Measurements from ENCODE around the gene PAFAH1B2. TPM values are rescaled to one million over a fixed set of nuclear protein-coding genes. Genes with fewer than 3 reads are reported as not detected.

The PAFAH1B2 gene
- total and polyA plus RNA-seq, 10 of the 15 experiments (the other 5 are each of a cell fraction or from before 2014, with no cell fraction given), result 17.6 to 64.8 (median 47.6) TPM

DNA sequence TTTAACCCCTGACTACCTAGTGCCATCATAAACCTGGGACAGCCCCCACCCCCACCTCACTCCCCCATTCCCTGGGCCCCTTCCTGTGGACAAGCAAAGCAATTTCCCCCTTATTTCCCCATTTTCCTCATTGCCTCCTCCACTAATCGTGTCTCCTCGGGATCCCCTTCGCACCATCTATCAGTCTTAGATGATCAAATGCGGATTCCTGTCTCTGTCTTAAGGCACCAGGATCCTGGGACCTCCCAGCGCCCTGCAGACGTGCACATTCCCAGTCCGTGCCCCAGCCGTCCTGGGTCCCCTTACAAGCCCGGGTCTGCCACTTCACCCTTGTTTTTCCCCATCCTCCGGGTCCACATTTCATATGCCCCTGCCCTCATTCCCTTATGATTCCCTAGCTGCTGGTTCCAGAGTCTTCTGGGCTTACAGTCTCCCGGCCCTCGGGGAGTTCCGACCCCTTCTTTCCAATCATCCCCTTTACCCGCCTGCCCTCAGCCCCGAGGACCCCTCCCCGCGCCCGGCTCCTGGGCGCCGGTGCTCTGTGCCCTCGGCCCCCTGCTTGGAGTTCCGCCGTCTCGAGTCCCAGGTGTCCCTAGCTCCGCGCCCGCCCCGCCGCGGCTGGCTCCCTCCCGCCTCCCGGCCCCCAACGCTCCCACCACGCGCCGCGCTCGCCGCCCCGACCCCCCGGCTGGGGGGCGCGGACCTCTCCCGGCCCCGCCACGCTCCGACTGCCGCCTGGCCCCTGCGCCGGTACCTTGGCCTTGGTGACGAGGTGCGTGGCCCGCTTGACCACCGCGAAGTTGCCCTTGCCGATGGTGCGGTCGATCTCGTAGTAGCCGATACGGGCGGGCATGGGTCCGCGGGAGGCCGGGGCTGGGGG is 46.5 kb upstream of the PAFAH1B2 start (continued):
- TF ChIP-seq, protein P1, sequence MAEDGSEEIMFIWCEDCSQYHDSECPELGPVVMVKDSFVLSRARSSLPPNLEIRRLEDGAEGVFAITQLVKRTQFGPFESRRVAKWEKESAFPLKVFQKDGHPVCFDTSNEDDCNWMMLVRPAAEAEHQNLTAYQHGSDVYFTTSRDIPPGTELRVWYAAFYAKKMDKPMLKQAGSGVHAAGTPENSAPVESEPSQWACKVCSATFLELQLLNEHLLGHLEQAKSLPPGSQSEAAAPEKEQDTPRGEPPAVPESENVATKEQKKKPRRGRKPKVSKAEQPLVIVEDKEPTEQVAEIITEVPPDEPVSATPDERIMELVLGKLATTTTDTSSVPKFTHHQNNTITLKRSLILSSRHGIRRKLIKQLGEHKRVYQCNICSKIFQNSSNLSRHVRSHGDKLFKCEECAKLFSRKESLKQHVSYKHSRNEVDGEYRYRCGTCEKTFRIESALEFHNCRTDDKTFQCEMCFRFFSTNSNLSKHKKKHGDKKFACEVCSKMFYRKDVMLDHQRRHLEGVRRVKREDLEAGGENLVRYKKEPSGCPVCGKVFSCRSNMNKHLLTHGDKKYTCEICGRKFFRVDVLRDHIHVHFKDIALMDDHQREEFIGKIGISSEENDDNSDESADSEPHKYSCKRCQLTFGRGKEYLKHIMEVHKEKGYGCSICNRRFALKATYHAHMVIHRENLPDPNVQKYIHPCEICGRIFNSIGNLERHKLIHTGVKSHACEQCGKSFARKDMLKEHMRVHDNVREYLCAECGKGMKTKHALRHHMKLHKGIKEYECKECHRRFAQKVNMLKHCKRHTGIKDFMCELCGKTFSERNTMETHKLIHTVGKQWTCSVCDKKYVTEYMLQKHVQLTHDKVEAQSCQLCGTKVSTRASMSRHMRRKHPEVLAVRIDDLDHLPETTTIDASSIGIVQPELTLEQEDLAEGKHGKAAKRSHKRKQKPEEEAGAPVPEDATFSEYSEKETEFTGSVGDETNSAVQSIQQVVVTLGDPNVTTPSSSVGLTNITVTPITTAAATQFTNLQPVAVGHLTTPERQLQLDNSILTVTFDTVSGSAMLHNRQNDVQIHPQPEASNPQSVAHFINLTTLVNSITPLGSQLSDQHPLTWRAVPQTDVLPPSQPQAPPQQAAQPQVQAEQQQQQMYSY (CRISPR knock-in tag; IDR thresholded peaks at IDR 0.05), result no peak
- TF ChIP-seq, protein P2, sequence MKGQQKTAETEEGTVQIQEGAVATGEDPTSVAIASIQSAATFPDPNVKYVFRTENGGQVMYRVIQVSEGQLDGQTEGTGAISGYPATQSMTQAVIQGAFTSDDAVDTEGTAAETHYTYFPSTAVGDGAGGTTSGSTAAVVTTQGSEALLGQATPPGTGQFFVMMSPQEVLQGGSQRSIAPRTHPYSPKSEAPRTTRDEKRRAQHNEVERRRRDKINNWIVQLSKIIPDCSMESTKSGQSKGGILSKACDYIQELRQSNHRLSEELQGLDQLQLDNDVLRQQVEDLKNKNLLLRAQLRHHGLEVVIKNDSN (IDR thresholded peaks at IDR 0.05; ENCODE audit: borderline replicate concordance, extremely low read length, insufficient read depth, low read depth, low read length), result no peak
- TF ChIP-seq, protein P3, sequence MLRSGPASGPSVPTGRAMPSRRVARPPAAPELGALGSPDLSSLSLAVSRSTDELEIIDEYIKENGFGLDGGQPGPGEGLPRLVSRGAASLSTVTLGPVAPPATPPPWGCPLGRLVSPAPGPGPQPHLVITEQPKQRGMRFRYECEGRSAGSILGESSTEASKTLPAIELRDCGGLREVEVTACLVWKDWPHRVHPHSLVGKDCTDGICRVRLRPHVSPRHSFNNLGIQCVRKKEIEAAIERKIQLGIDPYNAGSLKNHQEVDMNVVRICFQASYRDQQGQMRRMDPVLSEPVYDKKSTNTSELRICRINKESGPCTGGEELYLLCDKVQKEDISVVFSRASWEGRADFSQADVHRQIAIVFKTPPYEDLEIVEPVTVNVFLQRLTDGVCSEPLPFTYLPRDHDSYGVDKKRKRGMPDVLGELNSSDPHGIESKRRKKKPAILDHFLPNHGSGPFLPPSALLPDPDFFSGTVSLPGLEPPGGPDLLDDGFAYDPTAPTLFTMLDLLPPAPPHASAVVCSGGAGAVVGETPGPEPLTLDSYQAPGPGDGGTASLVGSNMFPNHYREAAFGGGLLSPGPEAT (IDR thresholded peaks at IDR 0.05; ENCODE audit: low read depth), result peak; percentile 17; the same call in 1 of the 2 replicates
- TF ChIP-seq RCOR1 (conservative IDR thresholded peaks at IDR 0.05; ENCODE audit: low read depth, low read length) (no peak), SMARCA5 (IDR thresholded peaks at IDR 0.05) (peak; percentile 48; the same call in 1 of the 2 replicates), NR2F1 (conservative IDR thresholded peaks at IDR 0.05) (peak; percentile 12; the same call in 1 of the 2 replicates)
- TF ChIP-seq, protein P4, sequence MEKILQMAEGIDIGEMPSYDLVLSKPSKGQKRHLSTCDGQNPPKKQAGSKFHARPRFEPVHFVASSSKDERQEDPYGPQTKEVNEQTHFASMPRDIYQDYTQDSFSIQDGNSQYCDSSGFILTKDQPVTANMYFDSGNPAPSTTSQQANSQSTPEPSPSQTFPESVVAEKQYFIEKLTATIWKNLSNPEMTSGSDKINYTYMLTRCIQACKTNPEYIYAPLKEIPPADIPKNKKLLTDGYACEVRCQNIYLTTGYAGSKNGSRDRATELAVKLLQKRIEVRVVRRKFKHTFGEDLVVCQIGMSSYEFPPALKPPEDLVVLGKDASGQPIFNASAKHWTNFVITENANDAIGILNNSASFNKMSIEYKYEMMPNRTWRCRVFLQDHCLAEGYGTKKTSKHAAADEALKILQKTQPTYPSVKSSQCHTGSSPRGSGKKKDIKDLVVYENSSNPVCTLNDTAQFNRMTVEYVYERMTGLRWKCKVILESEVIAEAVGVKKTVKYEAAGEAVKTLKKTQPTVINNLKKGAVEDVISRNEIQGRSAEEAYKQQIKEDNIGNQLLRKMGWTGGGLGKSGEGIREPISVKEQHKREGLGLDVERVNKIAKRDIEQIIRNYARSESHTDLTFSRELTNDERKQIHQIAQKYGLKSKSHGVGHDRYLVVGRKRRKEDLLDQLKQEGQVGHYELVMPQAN (conservative IDR thresholded peaks at IDR 0.05), result peak; percentile 48; the same call in 1 of the 2 replicates
- TF ChIP-seq, protein P5, sequence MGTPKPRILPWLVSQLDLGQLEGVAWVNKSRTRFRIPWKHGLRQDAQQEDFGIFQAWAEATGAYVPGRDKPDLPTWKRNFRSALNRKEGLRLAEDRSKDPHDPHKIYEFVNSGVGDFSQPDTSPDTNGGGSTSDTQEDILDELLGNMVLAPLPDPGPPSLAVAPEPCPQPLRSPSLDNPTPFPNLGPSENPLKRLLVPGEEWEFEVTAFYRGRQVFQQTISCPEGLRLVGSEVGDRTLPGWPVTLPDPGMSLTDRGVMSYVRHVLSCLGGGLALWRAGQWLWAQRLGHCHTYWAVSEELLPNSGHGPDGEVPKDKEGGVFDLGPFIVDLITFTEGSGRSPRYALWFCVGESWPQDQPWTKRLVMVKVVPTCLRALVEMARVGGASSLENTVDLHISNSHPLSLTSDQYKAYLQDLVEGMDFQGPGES (IDR thresholded peaks at IDR 0.05), result no peak
